Stimulated activated CD4-positive, alpha-beta T cell treated with anti-CD3 and anti-CD28 coated beads, Interleukin-1b, Interleukin-23, amount 100 ng/mL, for 24 hours (primary cell): ENCODE data around the gene IBSP.

Source experiments
- DNase-seq, 4 experiments: peaks; one replicate each; pipeline ENCODE4 v3.0.0-alpha.2; 2020; ENCODE audit warnings: low read depth in 4 of 4, low spot score in 1 of 4

IBSP gene

DNA sequence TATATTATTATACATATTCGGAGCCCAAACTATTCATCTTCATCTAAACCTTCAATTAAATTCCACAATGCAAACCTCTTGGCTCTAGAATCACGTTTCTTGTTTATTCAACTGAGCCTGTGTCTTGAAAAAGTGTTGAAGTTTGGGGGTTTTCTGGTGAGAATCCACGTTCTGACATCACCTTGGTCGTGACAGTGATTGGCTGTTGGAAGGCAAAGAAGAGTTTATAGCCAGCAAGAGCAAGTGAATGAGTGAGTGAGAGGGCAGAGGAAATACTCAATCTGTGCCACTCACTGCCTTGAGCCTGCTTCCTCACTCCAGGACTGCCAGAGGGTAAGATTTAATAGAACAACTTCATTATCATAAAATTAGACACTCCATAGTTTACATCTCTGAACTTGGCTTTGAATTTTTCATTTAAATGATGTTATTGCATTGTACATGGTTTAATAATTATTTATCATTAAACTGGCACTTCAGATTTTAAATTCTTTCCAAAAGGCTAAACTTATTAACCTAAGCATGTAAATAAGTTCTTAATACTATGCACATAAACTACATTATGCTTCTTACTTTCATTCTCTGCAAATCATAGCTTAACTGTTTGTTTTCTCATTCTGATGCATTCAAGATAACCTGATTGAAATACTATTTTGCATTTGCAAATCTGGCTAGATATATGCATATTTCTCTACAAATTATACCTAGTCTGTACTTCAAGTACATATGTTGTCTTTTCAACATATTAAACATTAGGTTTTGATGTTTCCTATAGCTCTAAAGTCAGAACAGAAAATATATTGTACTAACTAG, at the start of gene IBSP:
Gene IBSP (plus strand): TSS at position 254 of the 813 bp plus-strand sequence. CDS start 2,808 bp downstream, outside the sequence.
- DNase-seq = no peak

- DNase-seq = no peak
Observed at GRCh38 chr4:87749883-87750282, 49.5 kb upstream of the IBSP start.

DNA sequence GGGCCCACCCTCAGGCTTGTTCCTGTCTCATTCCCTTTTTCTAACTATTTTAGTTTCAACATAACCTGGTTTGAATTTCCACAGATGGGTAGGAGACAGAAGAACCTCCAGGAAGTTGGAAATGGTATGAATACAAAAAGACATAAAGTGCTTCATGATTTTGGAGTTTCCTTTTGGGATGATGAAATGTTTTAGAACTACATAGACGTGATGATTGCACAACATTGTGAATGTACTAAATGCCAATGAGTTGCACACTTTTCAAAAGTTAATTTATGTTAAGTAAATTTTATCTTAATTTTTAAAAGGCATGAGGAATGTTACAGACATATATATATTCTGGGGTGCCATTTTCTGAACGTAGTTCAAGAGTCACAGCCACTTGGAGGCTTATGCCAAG, 41.1 kb upstream of the IBSP start:
- DNase-seq = no peak

DNA sequence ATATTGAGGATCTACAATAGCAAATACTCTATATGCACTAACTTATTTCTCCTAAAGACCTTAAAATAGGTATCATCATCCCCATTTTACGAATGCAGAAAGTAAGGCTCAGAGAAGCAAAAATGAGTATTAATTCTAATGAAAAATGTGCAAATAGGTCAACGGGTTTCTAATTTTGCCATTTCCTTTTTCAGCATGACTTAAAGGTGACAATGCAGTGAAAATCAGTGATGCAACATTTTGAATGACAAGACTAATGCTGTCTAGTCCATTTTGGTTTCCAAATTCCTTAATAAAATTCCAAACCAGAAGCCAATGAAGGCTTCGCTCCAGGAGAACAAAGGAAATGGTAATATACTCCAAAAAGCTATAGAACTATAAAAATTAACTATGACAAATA, 37.0 kb upstream of the IBSP start:
- DNase-seq = no peak

GRCh38 chr4:87781569-87781968, 17.8 kb upstream of the IBSP start:
- no peak for DNase-seq

DNA sequence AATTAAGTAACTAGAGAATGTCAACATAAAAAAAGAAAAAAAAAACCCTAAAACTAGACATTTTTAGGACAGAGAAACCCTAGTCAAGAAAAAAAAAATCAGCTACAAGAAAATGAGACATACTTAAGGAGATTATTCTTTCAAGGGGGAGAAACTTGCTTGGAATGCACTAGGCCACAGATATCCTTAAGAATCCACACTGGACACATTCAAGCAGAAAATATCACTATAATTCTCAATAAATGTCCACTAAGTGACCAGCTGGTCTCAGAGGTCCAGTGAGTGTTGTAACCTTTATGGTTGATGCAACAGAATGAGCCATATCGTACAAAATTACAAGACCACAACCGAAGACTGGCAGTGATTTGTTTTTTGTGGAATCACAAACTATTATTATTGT, 15.6 kb upstream of the IBSP start:
- no peak for DNase-seq

- no peak for DNase-seq
Observed at GRCh38 chr4:87785731-87786509, 13.4 kb upstream of the IBSP start.

DNA sequence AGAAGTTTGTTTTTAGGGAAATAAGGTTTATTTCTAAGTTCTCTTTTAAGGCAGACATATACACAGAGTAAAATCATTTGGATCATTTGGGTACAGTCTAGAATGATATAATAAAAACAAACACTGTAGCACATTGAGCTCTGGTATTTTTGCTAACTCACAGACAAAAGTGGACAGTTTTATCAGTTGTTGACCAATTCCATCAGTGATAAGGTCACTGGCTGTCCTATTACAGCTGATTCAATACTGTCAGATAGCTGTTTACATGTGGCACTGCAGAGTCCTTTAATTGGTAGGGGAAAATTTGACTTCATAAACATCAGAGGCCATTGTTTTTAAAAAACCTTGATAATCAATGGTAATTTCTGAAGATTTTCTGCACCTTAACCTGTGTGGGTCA, 3.5 kb downstream of the IBSP start:
- DNase-seq = no peak

DNA sequence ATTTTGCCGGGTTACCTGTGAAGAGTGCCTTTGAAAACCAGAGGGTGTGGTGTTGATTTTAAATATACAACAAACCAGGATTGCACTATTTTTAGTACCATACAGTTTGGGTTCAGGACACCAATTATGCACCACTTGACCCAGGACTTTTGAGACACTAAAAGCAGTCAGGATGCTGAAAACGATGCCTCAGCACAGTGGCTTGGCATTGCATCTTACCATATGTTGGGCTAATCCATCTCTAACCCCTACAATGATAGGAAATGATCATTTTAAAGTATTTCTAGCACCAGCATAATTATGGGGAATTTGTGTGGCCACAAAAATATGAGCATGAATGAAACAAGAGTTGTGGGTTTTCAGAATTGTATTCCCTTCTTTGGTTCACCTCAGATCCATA, 4.1 kb downstream of the IBSP start:
- no peak for DNase-seq

DNA sequence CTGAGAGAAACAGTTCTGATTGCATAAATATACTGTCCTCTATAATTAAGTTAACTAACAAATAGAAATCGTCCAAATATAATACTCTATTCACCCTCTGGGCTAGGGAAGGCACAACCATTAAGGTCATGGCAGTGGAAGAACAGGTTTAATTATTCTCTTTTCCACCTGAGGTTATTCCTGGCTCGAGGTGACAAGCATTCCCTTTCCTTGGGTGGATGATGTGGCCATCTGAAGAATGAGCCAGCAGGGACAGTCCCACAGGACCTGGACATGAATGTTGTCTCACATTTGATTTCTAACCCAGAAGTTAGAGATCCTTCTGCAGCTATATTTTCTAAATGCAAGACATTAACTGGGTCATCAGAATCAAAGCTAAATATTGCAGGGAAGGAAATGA, 5.5 kb downstream of the IBSP start:
- no peak for DNase-seq

GRCh38 chr4:87805971-87806370, 6.6 kb downstream of the IBSP start:
- no peak for DNase-seq

GRCh38 chr4:87806520-87806919, 7.2 kb downstream of the IBSP start:
- no peak for DNase-seq

- DNase-seq = no peak
Observed at GRCh38 chr4:87807402-87807801, 8.0 kb downstream of the IBSP start.

DNA sequence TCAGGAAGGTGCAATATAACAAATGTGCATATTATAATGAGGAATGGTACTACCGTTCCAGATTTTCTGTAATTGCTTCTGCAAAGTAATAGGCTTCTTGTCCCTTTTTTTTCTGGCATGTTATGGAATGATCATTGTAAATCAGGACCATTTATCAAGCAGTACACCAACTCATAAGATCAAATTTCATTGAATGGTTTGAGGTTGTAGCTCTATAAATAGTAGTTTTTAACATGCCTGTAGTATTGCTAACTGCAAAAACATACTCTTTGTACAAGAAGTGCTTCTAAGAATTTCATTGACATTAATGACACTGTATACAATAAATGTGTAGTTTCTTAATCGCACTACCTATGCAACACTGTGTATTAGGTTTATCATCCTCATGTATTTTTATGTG, 12.6 kb downstream of the IBSP start:
- DNase-seq = no peak

GRCh38 chr4:87819281-87819919, 20.0 kb downstream of the IBSP start:
- DNase-seq = no peak

DNA sequence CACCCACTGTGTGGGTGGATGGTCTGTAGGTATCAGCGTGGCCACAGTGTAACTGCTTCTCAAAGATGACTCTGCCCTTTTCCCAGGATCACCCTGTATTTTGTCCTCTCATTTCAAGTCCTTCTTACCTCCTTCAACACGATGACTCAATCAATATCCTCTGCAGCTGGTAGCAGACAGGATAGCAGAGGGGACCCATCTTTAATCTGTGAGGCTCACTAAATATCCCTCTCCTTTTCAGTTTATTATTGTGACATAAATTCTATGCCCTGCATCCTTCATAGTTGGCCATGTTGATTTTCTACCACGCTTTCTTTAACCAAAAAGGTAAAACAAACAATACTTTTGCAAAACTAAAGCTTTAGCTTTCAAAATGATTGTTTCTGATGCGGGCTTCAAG, 23.8 kb downstream of the IBSP start:
- no peak for DNase-seq

DNA sequence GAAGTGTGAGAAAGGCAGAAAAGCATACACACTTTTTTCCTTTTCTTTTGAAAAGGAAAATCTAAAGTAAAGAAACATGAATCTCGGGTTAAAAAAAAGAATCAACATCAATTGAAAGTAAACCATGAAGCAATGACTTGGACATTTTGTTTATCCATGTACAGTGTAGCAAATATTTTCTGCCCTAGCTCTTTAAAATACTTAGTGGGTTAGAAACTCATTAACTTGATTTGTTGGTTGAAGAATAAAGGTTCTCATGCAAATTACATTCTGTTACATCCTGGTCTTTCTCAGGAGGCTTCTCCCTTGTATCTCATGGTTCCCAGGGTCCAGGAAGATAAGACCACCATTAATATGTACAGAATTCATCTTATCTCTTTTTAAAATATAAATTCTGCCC, 24.4 kb downstream of the IBSP start:
- no peak for DNase-seq

- no peak for DNase-seq
Observed at GRCh38 chr4:87824352-87824751, 25.0 kb downstream of the IBSP start.

DNA sequence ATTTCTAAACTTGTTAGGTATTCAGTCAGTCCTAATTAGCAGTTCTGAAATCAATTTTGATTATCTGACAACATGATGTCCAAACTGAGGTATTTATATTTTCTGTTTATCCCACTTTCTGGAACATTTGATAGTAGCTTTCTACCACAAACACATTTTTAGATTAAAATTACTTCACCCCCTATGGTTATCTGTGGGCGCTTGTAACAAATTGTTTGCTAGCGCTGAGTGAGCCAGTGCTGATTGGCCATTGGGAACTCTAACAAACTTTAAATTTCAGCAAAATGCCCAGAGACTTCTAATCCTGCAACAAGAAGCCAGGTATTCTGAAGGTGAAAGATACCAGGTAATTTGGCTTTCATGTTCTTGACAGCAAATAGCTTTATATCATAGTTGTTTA, 33.3 kb downstream of the IBSP start, which contains the start of gene MEPE:
Gene MEPE (plus strand): TSS at position 301 of the 400 bp plus-strand sequence. CDS start 1,746 bp downstream, outside the sequence.
- DNase-seq = no peak

DNA sequence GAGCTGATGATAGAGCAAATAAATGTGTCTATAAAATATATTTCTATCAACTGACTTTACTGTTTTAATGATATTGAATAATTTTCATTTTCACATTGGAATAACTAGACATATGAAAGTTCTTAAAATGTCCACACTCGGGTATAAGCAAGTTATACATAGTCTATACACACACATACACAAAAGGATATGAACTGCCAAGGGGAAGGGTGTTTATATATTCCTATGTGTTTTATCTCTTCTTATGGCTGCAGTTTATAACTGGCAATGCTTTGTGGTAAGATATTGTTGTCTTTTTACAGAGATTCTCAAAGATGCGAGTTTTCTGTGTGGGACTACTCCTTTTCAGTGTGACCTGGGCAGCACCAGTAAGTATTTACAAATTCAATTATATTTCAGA, 35.0 kb downstream of the IBSP start:
- DNase-seq = no peak

GRCh38 chr4:87835197-87835596, 35.8 kb downstream of the IBSP start:
- DNase-seq = no peak

DNA sequence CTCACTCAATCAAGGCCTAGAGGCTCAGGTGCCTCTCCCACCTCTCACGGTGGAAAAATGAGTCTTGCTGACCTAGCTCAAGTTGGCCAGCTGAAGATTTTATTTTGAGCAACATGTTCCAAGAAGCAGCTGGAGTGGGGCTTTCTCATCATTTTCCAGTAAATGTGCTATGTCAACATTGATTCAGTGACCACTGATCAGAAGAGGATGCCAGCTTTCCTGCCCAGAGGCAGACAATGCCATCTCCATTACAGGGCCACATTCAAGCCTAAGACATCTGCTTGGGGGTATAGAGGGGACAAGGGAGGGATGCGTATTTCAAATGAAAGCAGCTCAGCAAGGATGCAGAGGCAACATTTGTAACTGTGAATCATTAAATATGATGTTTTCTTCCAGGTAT, 36.4 kb downstream of the IBSP start:
- no peak for DNase-seq
